Stimulated activated CD4-positive, alpha-beta T cell treated with anti-CD3 and anti-CD28 coated beads, Interleukin-12 subunit alpha, Interleukin-12 subunit beta, amount 100 ng/mL, for 4 hours (primary cell): ENCODE results near the gene CPA1.

Source experiments
- DNase-seq: peaks from one replicate; pipeline ENCODE4 v3.0.0-alpha.2; 2020

The CPA1 gene

GRCh38 chr7:130379921-130380860 lies at the start of gene CPA1:
CPA1 (plus strand) TSS chr7:130380494; CDS start chr7:130380521, 27 bp downstream.
- DNase-seq: no peak

- no peak for DNase-seq
These were observed 47.8 kb upstream of the CPA1 start for GRCh38 chr7:130332259-130333053.

DNA sequence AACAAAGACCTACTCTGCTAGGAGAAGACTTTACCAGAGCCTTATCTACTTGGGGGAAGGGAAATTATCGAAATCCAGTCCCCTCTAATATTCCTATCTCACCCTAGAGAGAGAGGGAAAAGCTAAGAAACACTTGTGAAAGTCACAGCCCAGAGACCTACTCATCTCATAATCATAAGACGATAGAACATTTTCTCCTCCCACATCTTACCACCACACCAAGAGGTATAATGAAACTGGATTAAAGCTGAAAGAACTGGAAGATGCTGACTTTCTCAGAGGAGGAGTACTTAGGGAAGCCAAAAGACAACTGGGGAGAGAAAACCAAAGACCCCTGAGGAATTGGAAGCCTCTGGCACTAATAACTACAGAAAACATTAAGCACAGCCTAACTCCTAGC lies 46.5 kb upstream of the CPA1 start:
- no peak for DNase-seq

GRCh38 chr7:130334274-130334673 lies 46.0 kb upstream of the CPA1 start:
- no peak for DNase-seq

- no peak for DNase-seq
These were observed 42.8 kb upstream of the CPA1 start for GRCh38 chr7:130337410-130337971.

DNA sequence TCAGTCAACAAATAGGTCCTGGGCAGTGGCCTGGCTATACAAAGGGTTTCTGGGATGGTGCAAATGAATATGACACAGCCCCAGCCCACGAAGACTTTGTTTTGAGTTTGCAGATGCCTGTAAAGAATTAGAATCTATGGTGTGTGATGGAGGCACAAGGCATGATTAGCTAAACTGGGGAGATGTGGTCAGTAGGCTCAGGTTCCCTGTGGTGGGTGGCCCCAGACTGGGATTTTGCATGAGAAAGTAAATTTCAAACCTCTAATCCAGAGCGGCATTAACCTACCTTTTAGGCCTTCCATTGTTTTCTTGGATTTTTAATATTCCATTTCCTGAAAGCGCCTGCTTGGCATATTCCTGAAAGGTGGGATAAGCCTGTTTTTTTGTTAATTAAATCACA lies 42.1 kb upstream of the CPA1 start:
- no peak for DNase-seq

DNA sequence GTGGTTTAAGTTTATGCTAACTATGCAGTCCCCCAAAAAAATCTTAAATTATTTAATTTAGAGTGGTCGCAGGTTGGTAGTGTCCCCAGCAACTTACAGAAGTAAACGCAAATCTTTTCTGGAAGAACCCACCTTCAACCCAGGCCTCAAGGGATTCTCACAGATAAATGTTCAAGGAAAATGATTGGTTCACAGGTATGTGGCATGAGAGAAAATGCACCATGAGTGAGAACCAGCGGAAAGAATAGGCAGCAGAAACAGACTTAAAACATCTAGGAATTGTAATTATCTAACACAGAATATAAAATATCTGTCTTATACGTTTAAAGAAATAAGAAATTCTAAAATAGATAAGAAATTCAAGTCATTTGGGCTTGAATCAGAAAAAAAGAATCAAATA lies 38.4 kb upstream of the CPA1 start:
- no peak for DNase-seq

GRCh38 chr7:130342701-130343380 lies 37.5 kb upstream of the CPA1 start:
- no peak for DNase-seq

DNA sequence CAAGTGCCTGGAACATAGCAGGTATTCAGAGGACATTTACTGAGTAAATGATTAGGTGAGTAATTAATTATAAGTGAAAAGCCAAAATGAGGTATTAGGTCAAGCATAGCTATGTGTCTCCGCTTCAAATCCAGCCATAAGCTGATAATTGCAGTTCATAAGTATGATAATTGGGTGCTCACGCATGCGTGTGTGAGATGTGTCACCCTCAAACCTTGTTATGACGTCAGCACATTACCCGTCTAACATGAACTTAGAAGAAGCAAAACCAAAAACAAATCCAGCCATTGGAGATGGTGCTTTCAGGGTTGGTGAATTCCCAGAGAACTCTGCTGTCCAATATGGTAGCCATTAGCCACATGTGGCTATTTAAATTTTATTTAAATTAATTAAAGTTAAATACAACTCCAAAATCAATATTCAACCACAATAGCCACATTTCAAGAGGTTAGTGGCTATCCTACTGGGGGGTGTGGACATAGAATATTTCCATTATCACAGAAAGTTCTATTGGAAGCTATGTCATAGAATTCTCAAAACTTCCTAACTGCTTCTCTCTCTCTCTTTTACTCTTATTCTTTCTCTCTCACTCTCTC lies 35.9 kb upstream of the CPA1 start, which contains the start of gene CPA5:
Gene CPA5, plus strand, starts transcription at position 546 of the 596 bp plus-strand sequence. CDS start 1,670 bp downstream, outside the sequence.
- no peak for DNase-seq

- DNase-seq: no peak
These were observed 35.2 kb upstream of the CPA1 start for GRCh38 chr7:130345136-130345535.

DNA sequence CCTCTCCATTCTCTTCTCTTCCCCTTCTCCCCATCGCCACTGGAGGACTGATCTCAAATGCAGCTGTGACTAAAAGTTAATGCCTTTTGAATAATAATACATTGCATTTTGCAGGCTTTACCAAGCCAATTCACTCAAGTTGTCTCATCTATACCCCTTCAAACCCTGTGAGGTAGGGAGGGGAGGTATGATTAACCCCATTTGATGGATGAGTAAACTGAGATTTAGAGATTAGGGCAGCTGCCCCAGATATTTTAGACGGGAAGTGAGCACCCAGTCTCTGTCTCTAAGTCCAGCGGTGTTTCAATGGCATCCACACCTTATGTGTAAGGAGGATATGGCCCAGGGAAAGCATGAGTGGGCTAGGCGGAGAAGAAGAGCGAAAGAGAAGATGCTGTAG lies 34.6 kb upstream of the CPA1 start:
- no peak for DNase-seq

- DNase-seq: no peak
These were observed 34.0 kb upstream of the CPA1 start for GRCh38 chr7:130346177-130346905.

DNA sequence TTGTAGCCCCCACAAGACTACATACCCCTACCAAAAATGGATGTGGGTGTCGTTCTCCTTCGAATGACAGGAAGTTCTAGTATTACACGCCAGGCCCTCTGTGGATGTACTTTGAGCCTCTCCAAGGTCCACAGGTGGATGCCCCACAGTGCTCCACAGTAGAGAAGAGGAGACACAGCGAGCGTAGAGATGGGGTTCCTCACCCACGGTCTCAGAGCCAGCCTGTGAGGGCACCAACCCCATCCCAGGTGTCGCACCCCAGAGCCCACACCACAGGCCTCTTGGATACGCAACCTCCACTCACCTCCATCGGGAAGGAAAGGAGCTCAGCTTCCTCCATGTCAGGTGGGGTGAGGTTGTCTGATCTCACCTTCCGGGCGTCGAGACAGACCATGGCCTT lies 33.4 kb upstream of the CPA1 start:
- no peak for DNase-seq

- DNase-seq: no peak
These were observed 30.1 kb upstream of the CPA1 start for GRCh38 chr7:130349911-130350782.

GRCh38 chr7:130350945-130351790 lies 29.1 kb upstream of the CPA1 start:
- DNase-seq: no peak

DNA sequence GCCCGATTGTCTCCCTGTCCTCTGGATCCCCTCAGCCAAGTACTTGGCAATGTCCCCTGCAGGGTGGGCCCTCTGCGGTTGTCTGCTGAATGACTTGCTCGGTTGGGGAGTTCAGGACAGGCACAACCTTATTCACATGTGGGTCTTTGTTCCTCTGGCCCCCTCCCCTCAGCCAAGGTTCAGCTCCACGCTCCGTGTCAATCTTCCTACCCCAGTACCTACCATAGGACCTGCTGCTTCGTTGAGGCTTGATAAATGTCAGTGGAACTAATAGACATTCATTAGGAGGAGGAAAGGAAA lies 28.6 kb upstream of the CPA1 start:
- DNase-seq: no peak

DNA sequence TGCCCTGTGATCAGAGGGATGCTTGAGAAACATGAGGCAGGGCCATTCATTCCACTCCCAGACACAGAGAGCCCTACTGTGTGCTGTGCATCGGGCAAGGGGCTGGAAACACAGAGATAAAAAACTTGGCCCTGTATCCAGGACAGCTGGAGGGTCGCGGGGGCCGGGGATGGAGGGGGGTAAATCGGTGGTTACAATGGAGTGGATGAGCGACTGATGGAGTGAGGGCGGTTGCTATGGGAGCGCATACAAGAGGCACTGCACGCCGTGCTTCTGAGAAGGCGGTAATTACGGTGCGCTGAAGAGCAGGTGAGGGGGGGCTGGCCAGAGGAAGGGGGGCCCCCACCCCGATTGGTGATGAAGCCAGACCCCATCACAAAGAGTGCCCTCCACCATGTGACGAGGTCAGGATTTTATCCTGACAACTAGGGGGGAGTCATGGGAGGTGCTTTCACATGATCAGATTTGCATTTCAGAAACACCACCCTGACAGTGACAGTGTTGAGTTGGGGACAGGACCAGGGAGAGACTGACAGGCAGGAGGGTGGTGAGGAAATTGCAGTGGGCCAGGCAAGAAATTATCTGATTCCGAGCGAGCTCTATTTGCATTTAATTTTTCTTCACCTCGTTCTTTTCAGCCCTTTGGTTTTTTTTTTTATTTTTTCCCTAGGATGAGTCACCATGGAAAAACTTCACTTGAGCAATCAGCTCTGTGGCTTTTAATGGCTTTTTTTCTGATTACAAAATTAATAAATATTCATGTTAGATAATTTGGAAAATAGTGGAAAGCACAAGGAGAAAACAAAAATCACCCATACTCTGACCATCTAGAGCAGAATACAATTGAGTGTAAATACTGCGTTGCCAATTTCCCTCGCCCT lies 27.9 kb upstream of the CPA1 start:
- DNase-seq: no peak

GRCh38 chr7:130353196-130353595 lies 27.1 kb upstream of the CPA1 start:
- no peak for DNase-seq
